HepG2 (cell line): ENCODE measurements around the gene KCNK6. TPM values are rescaled to one million over a fixed set of nuclear protein-coding genes. Genes with fewer than 3 reads are reported as not detected.

Source experiments
- AGO1 ChIP-seq: fragments of 200-400 bp; formaldehyde crosslinking; IDR thresholded peaks from 2 replicates; pipeline ENCODE4 v1.6.1; 2017; ENCODE audit warnings: mild to moderate bottlenecking, low read depth, low read length, moderate library complexity; ENCODE audit not compliant: poor library complexity, severe bottlenecking
- ATM ChIP-seq: fragments of 450-650 bp; IDR thresholded peaks from 2 replicates; pipeline ENCODE4 v1.7.1; 2017; ENCODE audit warnings: mild to moderate bottlenecking, borderline replicate concordance
- FOXP1 ChIP-seq, 2 experiments: fragments of 450-650 bp in 1 of 2; IDR thresholded peaks; 2 replicates each; pipeline ENCODE4 v1.6.1; 2017 to 2018; ENCODE audit warnings: antibody characterized with exemption in 1 of 2
- KDM3A ChIP-seq: IDR thresholded peaks from 2 replicates; pipeline ENCODE4 v1.6.1; 2018; ENCODE audit warnings: low read depth, missing compliant biosample characterization
- NBN ChIP-seq: fragments of 450-650 bp; conservative IDR thresholded peaks from 2 replicates; pipeline ENCODE4 v1.6.1; 2017
- ONECUT2 ChIP-seq: sonication (generic); formaldehyde crosslinking; IDR thresholded peaks from 2 replicates; pipeline ENCODE4 v1.4.0; 2020; ENCODE audit warnings: missing genetic modification reagents
- RAD21 ChIP-seq: fragments of 450-650 bp; formaldehyde crosslinking; IDR thresholded peaks from 2 replicates; pipeline ENCODE4 v1.5.0; 2020; ENCODE audit warnings: mild to moderate bottlenecking
- RAD51 ChIP-seq: fragments of 450-650 bp; IDR thresholded peaks from 2 replicates; pipeline ENCODE4 v1.6.1; 2016; ENCODE audit warnings: borderline replicate concordance
- SRY ChIP-seq: sonication (generic); formaldehyde crosslinking; IDR thresholded peaks from 2 replicates; pipeline ENCODE4 v1.8.0; 2022; ENCODE audit warnings: mild to moderate bottlenecking, missing genetic modification reagents
- ZBTB21 ChIP-seq: sonication (generic); formaldehyde crosslinking; IDR thresholded peaks from 2 replicates; pipeline ENCODE4 v1.4.0; 2020; ENCODE audit warnings: missing genetic modification reagents
- ZFP36L2 ChIP-seq: sonication (generic); formaldehyde crosslinking; IDR thresholded peaks from 2 replicates; pipeline ENCODE4 v1.4.0; 2020; ENCODE audit warnings: missing genetic modification reagents
- ZFY ChIP-seq: sonication (generic); formaldehyde crosslinking; IDR thresholded peaks from 2 replicates; pipeline ENCODE4 v1.4.0; 2020; ENCODE audit warnings: missing genetic modification reagents
- ZNF292 ChIP-seq: sonication (generic); formaldehyde crosslinking; IDR thresholded peaks from 2 replicates; pipeline ENCODE4 v1.8.1; 2022; ENCODE audit warnings: mild to moderate bottlenecking, low read depth, missing genetic modification reagents, borderline replicate concordance
- ZNF484 ChIP-seq: sonication (generic); formaldehyde crosslinking; IDR thresholded peaks from 2 replicates; pipeline ENCODE4 v1.5.1; 2020; ENCODE audit warnings: mild to moderate bottlenecking, low read depth, missing genetic modification reagents, borderline replicate concordance
- ZNF564 ChIP-seq: sonication (generic); formaldehyde crosslinking; IDR thresholded peaks from 2 replicates; pipeline ENCODE4 v1.8.1; 2023; ENCODE audit warnings: mild to moderate bottlenecking, missing genetic modification reagents
- ZNF780A ChIP-seq: sonication (generic); formaldehyde crosslinking; IDR thresholded peaks from 2 replicates; pipeline ENCODE4 v1.8.0; 2022; ENCODE audit warnings: mild to moderate bottlenecking, missing genetic modification reagents, moderate library complexity
- polyA plus RNA-seq, 8 experiments: library from polyadenylated mRNA; depleted of rRNA in 3 of 8; stranded (reverse) in 7 of 8; unstranded in 1 of 8; fragments of >200 nt; fragmentation: Illumina TruSeq in 4 of 8; extraction: Trizol in 4 of 8; gene quantifications; 2 replicates each; pipeline versions ENCODE4 v1.2.1 to v1.2.3, GENCODE V29; 2011 to 2016; ENCODE audit warnings: low read depth in 4 of 8, missing spikeins in 1 of 8, mixed read lengths in 1 of 8; ENCODE audit not compliant: insufficient read depth in 1 of 8
- total RNA-seq, 5 experiments: library from RNA; depleted of rRNA; stranded (reverse); fragments of >200 nt; fragmentation: Illumina TruSeq; extraction: Trizol; gene quantifications; 2 replicates each; pipeline ENCODE4 v1.2.3, GENCODE V29; 2016; ENCODE audit warnings: low read depth in 1 of 5
- TF ChIP-seq, protein P1 (sequence below): sonication (generic); formaldehyde crosslinking; IDR thresholded peaks from 2 replicates; pipeline ENCODE4 v1.4.0; 2020; ENCODE audit warnings: missing genetic modification reagents
- TF ChIP-seq, protein P2 (sequence below): sonication (generic); formaldehyde crosslinking; IDR thresholded peaks from 2 replicates; pipeline ENCODE4 v1.8.0; 2022; ENCODE audit warnings: missing genetic modification reagents, mild to moderate bottlenecking, inconsistent platforms, borderline replicate concordance
- TF ChIP-seq, protein P3 (sequence below): sonication (generic); formaldehyde crosslinking; IDR thresholded peaks from 2 replicates; pipeline ENCODE4 v1.4.0; 2020; ENCODE audit warnings: mild to moderate bottlenecking, missing genetic modification reagents, borderline replicate concordance
- TF ChIP-seq, protein P4 (sequence below): sonication (generic); formaldehyde crosslinking; IDR thresholded peaks from one replicate; pipeline ENCODE4 v1.5.1; 2020; ENCODE audit warnings: mild to moderate bottlenecking, missing genetic modification reagents; ENCODE audit errors: not compliant biosample characterization

KCNK6 gene
- total and polyA plus RNA-seq, 2 of the 13 experiments (the other 11 are each of a cell fraction or from before 2014, with no cell fraction given): 0.03 TPM; not detected in 1

DNA sequence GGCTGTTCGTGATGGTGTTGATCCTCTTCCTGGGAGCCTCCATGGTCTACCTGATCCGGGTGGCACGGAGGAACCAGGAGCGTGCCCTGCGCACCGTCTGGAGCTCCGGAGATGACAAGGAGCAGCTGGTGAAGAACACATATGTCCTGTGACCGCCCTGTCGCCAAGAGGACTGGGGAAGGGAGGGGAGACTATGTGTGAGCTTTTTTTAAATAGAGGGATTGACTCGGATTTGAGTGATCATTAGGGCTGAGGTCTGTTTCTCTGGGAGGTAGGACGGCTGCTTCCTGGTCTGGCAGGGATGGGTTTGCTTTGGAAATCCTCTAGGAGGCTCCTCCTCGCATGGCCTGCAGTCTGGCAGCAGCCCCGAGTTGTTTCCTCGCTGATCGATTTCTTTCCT is 27.8 kb upstream of the KCNK6 start (continued):
- TF ChIP-seq KDM3A (CRISPR knock-in tag): no peak
- no peak for TF ChIP-seq RAD21 (CRISPR knock-in tag)
- no peak for TF ChIP-seq ZBTB21
- no peak for TF ChIP-seq RAD51
- TF ChIP-seq ZFY (CRISPR knock-in tag): no peak
- TF ChIP-seq ZFP36L2 (CRISPR knock-in tag): no peak
- TF ChIP-seq, protein P1, sequence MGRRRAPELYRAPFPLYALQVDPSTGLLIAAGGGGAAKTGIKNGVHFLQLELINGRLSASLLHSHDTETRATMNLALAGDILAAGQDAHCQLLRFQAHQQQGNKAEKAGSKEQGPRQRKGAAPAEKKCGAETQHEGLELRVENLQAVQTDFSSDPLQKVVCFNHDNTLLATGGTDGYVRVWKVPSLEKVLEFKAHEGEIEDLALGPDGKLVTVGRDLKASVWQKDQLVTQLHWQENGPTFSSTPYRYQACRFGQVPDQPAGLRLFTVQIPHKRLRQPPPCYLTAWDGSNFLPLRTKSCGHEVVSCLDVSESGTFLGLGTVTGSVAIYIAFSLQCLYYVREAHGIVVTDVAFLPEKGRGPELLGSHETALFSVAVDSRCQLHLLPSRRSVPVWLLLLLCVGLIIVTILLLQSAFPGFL: no peak
- TF ChIP-seq, protein P2, sequence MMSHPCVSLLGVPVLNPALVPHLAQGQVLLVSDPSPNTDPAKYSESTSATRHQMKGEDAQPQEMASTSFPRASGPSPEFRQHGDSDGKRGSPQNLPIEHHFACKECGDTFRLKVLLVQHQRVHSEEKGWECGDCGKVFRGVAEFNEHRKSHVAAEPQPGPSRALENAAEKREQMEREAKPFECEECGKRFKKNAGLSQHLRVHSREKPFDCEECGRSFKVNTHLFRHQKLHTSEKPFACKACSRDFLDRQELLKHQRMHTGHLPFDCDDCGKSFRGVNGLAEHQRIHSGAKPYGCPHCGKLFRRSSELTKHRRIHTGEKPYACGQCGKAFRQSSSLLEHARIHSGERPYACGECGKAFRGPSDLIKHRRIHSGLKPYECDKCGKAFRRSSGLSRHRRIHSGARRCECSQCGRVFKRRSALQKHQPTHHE (CRISPR knock-in tag): no peak
- no peak for TF ChIP-seq ZNF780A (CRISPR knock-in tag)
- no peak for TF ChIP-seq ATM
- no peak for TF ChIP-seq NBN
- TF ChIP-seq SRY (CRISPR knock-in tag): no peak
- TF ChIP-seq, protein P3, sequence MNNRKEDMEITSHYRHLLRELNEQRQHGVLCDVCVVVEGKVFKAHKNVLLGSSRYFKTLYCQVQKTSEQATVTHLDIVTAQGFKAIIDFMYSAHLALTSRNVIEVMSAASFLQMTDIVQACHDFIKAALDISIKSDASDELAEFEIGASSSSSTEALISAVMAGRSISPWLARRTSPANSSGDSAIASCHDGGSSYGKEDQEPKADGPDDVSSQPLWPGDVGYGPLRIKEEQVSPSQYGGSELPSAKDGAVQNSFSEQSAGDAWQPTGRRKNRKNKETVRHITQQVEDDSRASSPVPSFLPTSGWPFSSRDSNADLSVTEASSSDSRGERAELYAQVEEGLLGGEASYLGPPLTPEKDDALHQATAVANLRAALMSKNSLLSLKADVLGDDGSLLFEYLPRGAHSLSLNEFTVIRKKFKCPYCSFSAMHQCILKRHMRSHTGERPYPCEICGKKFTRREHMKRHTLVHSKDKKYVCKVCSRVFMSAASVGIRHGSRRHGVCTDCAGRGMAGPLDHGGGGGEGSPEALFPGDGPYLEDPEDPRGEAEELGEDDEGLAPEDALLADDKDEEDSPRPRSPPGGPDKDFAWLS (CRISPR knock-in tag): no peak
- TF ChIP-seq AGO1: no peak
- TF ChIP-seq FOXP1 (IDR thresholded peaks at IDR 0.05): no peak
- TF ChIP-seq FOXP1 (CRISPR knock-in tag; IDR thresholded peaks at IDR 0.05): no peak
- no peak for TF ChIP-seq ZNF292 (CRISPR knock-in tag)
- TF ChIP-seq ONECUT2 (CRISPR knock-in tag): 0 out of 2 replicates have a peak, but pooled peaks have one; percentile 32
- TF ChIP-seq, protein P4, sequence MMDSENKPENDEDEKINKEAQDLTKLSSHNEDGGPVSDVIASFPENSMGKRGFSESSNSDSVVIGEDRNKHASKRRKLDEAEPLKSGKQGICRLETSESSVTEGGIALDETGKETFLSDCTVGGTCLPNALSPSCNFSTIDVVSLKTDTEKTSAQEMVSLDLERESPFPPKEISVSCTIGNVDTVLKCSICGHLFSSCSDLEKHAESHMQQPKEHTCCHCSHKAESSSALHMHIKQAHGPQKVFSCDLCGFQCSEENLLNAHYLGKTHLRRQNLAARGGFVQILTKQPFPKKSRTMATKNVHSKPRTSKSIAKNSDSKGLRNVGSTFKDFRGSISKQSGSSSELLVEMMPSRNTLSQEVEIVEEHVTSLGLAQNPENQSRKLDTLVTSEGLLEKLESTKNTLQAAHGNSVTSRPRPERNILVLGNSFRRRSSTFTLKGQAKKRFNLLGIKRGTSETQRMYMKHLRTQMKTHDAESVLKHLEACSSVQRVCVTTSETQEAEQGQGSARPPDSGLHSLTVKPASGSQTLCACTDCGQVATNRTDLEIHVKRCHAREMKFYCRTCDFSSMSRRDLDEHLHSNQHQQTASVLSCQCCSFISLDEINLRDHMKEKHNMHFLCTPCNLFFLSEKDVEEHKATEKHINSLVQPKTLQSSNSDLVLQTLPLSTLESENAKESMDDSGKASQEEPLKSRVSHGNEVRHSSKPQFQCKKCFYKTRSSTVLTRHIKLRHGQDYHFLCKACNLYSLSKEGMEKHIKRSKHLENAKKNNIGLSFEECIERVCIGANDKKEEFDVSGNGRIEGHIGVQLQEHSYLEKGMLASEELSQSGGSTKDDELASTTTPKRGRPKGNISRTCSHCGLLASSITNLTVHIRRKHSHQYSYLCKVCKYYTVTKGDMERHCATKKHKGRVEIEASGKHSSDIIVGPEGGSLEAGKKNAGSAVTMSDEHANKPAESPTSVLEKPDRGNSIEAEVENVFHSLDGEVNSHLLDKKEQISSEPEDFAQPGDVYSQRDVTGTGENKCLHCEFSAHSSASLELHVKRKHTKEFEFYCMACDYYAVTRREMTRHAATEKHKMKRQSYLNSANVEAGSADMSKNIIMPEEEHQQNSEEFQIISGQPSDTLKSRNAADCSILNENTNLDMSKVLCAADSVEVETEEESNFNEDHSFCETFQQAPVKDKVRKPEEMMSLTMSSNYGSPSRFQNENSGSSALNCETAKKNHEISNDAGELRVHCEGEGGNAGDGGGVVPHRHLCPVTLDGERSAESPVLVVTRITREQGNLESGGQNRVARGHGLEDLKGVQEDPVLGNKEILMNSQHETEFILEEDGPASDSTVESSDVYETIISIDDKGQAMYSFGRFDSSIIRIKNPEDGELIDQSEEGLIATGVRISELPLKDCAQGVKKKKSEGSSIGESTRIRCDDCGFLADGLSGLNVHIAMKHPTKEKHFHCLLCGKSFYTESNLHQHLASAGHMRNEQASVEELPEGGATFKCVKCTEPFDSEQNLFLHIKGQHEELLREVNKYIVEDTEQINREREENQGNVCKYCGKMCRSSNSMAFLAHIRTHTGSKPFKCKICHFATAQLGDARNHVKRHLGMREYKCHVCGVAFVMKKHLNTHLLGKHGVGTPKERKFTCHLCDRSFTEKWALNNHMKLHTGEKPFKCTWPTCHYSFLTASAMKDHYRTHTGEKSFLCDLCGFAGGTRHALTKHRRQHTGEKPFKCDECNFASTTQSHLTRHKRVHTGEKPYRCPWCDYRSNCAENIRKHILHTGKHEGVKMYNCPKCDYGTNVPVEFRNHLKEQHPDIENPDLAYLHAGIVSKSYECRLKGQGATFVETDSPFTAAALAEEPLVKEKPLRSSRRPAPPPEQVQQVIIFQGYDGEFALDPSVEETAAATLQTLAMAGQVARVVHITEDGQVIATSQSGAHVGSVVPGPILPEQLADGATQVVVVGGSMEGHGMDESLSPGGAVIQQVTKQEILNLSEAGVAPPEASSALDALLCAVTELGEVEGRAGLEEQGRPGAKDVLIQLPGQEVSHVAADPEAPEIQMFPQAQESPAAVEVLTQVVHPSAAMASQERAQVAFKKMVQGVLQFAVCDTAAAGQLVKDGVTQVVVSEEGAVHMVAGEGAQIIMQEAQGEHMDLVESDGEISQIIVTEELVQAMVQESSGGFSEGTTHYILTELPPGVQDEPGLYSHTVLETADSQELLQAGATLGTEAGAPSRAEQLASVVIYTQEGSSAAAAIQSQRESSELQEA (CRISPR knock-in tag): no peak
- no peak for TF ChIP-seq ZNF484 (CRISPR knock-in tag)
- TF ChIP-seq ZNF564 (CRISPR knock-in tag): no peak
